Stimulated activated CD4-positive, alpha-beta T cell treated with anti-CD3 and anti-CD28 coated beads, Interleukin-1b, Interleukin-23, amount 100 ng/mL, for 1 hour (primary cell): ENCODE measurements around the gene NUCKS1.

Source experiments
- DNase-seq, 2 donors: peaks; one replicate each; pipeline ENCODE4 v3.0.0-alpha.2; 2020; ENCODE audit warnings: low read depth in 2 of 2

NUCKS1 gene, protein sequence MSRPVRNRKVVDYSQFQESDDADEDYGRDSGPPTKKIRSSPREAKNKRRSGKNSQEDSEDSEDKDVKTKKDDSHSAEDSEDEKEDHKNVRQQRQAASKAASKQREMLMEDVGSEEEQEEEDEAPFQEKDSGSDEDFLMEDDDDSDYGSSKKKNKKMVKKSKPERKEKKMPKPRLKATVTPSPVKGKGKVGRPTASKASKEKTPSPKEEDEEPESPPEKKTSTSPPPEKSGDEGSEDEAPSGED

DNA sequence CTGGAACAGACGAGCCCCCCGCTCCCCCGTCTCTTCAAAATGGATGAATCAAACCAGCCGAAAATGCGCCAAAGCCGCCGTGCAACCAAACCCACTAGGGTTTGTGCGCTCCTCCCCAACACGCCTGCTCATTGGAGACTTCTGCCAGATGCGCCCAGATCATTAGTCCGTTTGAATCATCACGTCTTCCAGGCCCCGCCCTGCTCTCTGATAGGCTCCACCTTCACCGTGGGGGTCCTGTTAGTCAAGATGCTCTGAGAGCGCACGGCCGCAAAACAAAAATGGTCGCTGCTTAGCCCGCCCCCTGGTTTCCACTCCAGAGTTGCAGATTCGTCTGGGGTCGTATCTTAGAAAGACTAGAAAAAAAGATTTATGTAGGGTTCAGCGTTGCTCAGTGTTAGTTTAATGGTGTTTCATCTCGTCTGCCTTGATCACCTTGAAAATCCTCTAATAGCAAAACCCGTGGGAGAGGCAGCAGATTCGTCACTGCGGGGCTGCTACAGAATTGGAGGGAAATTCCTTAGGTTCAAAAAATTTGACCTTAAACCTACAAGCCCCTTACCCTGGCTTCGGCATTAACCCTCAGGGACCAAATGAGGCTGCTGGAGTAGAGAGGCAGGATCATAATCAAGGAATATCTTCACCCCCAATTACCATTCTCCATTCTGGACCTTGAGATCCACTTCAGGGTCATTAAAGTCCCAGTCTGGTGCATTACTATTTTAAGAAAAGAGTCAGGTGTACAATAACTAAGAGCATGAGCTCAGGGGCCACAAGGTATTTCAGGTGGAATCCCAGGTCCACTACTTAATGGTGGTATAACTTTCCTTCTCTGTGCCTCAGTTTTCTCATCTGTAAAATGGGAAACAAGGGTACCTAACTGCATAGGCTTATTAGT lies at the start of gene NUCKS1:
Gene NUCKS1 (minus strand): TSS at position 45 of the 898 bp plus-strand sequence. CDS start 209 bp downstream, outside the sequence.
- peak; percentile 84 to 94 for DNase-seq

DNA sequence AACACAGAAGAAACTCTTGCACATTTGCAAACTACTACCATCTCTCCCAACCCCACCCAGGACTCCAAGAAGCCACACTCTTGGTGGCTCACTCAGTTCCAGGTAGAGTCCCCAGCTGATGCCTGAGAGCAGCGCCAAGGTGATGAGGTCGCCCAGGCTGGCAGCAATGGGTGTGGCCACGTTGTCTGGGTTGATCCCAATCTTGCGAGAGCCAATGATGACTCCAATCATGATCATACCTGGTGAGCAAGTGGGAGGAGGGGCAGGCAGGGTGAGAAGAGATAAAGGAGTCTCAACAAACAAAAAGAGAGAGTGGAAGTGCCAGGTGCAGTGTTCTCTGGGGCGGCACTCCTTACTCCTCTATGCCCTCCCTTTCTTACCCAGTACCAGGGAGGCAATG lies 48.6 kb upstream of the NUCKS1 start:
- DNase-seq, result no peak

DNA sequence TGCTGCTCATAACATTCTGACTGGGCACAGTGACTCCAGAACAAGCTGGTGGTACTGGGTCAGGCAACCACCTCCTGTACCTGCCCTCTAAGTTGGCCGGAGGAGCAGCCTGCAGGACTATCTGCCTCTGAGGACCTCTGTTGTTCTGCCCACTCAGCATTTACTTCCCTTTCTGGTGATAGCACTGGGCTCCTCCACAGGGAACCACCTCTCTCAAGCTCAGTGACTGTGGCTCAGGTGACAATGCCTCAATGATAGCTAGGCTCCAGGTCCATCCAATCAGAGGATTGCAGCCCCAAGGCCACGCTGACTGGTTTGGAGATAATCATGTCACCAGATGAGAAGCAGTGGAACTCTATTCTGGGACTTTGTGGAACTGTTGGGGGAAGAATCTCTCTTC lies 47.2 kb upstream of the NUCKS1 start:
- DNase-seq, result no peak

DNA sequence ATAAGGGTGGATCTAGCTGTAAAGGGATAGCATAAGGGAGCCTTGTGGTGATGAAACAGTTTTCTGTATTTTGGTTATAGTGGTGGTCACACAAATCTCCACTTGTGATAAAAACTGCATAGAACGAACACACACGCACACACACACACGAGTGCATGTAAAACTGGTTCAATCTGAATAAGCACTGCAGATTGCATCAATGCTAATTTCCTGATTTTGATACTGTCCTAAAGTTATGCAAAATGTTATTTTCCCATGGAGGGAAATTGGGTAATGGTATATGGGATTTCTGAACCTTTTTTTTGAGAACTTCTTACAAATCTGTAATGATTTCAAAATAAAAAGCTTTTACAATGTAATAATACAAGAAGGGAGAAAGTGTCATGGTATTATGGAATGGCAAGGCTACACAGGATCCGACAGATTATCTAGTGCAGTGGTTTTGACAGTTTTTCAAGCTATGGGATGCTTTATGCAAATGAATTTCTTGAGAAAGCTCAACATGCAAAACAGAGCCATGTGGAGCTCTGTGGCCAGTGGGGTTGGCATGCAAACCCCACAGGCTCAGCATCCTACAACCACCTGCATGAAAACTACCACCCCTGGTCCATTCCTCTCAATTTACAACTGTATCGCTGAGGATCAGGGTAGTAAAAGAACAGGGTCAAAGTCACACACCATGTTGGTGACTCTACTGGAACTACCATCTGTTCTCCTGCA lies 44.2 kb upstream of the NUCKS1 start:
- no peak for DNase-seq

DNA sequence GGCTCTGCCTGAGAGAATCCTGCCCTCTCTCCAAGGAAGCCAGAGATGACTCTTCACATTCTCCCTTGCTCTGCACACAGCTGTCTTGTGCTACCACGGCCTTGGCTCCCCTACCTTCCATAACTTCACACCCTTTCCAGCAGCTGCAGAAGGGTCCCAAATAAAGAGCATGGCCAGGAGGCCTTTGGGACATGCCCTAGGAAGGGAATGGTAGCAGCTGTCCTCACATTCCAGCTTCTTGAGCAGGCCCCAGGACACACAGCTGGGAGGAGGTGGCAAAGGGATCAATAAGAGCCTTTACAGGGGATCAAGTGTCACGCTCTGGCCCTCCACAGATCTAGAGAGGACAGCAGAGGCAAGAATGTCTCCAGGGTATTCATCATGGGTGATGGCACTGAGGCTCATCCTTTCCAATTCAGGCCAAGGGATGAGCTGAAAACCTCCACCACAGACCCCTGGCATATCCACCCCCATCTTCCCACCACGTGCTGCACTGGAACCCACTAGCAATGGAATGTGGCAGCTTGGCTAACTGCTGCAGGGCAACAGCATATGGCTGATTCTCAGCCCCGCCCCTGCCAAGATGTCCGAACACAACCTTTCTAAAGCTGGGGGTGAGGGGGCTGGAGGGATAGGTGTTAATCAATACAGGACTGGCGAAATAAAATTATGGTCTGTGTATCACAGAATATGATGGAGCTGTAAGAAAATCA lies 43.1 kb upstream of the NUCKS1 start:
- no peak for DNase-seq

DNA sequence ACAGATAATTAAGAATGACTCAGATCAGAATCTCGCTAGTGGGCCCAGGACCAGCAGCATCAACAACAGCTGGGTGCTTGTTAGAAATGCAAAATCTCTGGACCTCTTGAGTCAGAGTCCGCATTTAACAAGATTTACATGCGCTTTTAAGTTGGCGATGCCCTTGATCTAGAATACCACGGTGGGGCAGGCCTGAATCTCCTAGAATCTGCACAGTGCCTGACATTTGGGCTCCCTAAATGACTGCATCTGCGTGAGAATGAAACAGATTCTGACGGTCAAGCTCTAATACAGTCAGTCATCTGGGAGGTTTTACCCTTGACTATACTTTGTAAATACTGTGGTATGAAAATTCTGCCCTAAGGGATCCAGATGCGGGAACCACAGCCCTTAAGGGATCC lies 42.5 kb upstream of the NUCKS1 start:
- DNase-seq, result no peak

DNA sequence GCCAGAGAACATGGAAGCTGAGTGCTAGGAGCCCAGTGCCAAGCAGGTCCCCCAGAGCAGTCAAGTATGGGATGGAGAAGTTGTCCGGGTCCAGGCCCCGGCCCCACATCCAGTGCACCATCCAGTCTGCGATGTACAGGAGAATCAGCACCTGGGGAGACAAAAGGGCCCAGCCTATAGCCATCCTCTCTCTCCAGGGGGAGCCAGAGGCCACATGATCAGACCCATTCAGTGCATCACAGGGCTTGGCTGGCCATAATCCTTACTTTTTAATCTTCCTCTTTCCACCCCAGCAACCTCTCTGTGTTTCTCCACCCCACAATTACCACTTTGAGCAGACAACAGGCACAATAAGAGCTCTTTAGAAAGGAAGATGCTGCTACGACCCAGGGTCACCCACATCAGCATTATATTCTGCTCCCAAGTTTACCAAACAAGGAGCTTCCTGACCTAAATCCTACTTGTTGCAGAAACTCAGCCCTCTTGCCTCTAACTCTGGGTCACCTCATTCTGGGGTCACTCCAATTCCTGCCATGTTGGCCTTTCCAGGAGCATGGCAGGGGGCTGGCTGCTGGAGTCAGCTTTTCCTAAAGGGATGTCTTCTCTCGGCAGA lies 41.7 kb upstream of the NUCKS1 start:
- peak in 1 of 2 donors; percentile 38 for DNase-seq

DNA sequence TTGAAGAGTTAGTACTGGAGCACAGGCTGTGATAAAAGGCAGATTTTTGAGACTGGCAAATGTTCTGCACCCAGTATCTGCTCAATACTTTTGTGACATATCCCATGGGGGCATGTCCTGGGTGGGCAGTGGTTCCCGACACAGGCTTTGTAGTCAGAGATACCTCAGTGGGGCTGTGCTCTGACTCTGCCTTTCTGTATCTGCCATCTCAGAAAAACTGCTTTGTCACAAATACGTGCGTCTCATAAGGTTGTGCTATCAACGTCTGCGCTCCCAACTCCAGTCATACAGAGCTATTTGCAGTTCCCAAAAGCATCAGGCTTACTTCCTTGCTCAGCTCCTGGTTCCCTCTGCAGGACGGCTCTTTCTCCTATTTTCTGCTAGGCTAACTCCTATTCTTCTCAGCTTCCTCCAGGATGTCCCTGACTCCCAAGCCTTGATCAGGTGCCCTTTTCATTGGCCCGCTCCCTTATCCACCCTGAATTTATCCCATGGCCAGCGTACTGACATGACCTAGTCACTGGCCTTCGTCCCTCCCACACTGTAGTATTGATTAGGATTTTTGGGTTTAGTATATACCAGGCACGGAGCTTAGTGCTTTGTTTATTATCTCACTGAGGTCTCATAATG lies 37.4 kb upstream of the NUCKS1 start:
- no peak for DNase-seq

DNA sequence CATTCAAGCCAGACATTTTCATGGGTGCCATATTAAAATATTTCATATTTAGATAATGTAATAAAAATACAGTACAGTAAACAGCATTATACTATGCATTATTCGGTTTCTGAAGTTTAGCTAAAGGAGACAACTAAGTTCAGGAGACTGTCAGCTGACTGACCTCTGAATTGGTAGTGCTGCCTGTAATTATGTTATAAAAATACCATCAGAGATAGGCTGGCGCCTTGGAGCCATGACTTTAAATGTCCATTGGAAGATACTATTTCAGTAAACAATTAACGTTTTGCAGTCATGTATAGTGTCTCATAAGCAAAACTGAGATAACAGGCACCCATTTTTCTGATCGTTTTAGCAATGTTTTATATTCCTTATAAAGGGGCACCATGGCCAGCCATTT lies 36.6 kb upstream of the NUCKS1 start:
- no peak for DNase-seq

DNA sequence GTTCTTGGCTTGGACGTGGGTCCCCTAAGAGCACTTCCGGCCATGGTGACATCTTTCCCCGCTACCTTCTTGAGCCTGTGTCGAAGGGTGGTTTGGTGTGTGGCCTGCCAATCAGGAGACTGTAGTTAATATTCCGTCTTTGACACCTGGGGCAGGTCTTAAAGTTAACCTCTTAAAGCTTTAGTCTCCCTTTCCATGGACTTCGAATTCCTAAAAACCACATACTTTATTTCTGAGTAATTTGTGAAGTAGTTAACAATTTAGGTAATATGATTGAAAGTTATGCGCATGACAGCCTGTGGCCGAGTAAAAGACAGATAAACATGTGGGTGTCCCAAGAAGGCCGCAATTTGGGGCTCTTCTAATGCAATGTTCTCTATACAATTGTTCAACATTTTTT lies 35.5 kb upstream of the NUCKS1 start:
- no peak for DNase-seq

DNA sequence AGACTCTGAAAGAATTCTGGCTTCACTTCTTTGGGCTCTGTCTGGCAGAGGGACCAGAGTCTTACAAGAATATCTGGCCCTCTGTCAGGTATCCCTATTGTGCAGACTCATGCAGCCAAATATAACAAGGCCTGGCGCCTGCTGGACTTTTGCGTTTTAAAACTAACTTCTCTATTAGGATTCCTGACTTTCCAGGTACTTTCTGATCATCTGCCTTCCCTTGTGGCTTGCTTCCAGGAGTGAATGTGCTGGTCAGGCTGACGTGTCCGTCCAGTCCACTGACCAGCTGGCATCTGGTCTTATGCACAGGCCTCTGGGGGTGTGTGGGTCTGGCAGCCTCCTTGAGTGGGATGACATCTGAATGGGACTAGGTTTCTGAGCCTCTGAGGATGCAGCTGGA lies 33.9 kb upstream of the NUCKS1 start:
- DNase-seq, result no peak

DNA sequence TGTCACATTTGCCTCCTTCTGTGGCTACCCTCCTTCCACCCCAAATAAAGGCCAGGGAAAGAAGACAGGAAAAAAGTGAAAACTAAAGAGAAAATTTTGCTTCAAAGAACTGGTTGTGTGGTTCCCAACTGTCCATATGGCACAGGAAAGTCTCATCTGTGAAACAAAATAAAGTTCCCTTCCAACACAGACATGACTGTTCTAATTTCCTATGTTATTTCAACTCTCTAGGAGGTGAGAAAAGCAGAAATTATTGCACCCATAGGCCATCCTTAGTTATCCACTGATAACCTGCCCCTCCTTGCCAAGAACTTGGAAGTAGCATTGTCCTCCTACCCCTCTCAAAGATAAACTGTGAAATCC lies 33.4 kb upstream of the NUCKS1 start:
- DNase-seq, result no peak

DNA sequence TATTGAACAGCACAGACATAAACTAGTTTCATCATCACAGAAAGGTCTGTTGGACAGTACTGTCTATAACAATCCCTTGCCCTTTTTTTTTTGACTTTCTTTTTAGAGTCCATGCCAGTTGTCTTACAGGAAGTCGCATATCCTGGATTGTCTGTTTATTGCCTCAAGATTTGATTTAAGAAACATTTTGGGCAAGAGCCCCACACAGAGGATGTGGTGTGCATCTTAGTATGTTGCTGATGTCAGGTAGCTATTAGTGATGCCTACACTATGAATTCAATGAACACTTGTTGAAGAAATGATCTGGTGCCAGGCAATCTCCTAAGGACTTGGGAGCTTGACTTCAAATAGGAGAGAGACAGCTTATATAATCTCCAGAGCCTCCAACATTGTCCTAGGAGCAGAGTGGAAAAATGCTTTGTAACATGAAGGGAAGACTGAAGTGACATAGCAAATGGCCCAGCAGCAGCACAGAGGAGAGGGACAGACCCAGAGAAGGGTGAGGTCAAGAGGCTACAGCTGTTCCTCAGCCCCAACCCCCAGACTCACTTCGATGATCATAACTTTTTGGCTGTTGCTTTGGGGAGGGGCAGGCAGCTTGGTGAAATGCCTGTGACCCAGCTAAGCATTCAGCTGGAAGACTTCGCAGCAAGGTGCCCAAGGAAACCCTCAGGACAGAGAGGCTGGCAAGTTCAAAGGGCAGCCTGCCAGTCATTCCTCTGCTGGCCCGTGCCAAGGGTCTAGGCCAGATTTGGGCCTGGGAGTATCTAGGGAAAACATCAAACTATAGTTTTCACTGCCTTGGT lies 32.8 kb upstream of the NUCKS1 start:
- no peak for DNase-seq

DNA sequence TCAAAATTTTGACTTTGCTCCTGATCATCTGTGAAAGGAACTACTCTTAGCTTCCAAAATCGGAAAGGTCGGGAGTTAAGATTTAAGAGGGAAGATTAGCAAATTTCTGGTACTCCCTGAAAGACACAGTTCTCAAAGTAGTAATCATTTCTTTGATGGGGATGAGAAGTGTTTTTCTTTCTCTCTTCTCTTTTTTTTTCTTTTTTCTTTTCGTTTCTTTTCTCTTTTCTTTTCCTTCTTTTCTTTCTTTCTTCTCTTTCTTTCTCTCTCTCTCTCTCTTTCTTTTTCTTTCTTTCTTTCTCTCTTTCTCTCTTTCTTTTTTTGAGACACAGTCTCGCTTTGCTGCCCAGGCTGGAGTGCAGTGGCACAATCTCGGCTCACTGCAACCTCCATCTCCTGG lies 30.4 kb upstream of the NUCKS1 start:
- no peak for DNase-seq

DNA sequence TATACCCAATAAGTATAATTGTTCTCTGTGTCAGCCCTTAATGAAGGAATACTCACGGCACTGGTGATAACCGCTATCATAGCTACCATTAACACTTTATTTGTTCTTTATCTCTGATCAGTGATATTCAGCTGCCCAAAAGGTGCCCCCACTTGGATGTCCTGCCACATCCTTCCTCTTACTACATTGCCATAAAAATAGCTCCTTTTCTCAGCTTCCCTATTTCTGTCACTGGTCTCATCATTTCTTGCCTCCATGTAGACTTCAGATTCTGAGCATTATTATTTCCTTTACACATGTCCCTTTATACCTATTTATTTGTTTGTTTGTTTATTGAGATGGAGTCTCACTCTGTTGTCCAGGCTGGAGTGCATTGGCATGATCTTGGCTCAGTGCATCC lies 28.0 kb upstream of the NUCKS1 start:
- DNase-seq, result no peak

DNA sequence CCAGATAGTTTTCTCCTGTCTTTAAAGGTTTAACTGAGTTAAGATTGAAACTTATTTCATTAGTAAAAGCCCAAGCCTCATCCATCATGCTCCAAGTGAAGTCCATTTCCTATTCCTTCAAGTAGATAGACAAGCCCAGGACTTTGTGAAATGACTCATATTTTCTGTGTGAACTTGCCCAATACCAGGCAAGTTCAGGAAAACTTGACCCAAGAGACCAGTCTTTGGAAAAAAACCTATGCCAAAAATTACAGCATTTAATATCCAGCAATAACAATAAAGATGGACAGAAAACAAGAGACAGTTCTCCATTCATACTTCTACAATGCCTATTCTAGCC lies 25.7 kb upstream of the NUCKS1 start:
- DNase-seq, result no peak

DNA sequence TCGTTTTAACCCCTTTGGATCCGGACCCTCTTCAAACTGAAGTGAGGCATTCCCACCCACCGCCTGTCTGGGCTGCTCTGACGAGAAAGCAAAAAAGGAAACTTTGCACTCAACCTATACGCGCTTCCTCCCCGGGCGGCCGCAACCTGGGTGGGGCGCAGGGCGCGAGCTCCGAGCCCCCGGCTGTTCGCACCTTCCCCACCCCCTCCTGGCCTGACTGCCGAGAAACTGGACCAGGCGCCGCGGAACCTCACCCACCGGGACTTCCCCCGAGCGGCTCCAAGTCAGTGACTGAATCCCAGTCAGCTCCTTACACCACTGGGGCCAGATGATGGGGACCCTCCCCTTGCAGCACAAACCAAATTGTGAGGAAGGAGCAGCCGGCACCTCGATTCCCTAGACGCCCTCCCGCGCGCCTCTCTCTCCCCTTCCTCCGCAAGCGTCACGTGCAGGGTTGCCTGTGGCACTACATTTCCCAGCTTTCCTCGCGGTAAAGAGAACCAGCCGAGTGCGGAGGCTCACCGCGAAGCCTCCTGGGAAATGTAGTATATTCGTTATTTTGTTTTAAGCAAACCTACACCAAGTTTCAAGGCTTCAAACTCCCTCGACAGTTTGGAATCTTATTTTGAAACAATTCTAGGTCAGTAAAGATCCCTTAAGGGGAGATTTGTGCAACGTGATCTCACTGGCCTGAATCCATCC lies 25.2 kb upstream of the NUCKS1 start, which contains the start of gene RAB29:
Gene RAB29 (minus strand): TSS at position 468 of the 702 bp plus-strand sequence. CDS start 526 bp downstream, outside the sequence.
- peak; percentile 49 to 54 for DNase-seq

DNA sequence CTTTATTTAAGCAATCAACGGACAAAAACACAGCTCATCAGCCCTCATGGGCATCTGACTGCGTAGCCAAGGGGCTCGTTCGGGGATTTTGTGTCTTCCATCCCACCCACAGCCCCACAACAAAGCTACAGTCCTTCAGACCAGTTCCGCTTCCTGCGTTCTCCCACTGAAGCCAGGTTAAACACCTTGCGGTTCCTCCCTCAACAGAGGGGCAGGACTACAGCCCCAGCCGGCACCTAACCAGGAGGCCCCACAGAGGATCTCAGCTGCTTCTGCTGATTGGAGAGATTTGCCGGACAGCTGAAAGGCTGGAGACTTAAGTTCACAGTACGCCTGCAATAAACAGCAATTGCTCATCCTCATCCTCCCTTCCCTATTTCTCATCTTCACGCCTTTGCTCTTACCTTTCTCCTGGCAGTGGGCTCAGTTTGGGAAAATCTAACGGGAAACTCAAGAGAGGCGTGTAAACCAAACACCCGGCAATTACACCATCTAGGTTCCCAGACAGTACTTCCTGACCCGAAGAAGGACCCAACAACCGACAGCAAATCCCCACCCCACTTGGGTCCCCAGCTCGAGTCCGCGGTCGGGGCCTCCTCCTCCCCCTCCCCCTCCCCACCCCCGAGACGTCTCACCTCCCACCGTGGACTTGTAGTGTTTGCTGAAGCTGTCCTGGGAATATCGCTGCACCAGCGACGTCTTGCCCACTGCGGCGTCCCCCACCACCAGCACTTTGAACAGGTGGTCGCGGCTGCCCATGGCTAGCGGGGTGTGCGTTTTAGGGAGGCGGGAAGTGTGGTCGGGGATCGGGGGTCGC lies 24.4 kb upstream of the NUCKS1 start:
- DNase-seq, result no peak

DNA sequence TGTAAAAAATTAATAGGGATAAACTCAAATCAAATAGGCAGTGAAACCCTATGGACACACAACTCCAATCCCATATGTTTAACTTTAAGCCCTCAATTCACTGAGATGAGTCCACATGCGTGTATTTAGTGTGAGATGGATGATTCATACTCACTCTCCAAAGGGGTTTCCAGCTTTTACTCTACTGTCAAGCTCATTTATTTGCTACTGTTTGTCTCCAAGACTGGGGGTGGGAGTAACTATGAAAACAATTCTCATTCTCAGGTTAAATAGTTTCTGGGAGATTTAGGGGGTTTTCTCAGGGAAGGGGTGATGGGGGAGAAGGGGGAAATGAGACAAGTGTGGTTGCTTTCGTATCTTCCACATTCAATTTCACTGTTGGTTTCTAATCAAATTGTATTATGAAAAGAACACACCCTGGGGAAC lies 22.6 kb upstream of the NUCKS1 start:
- DNase-seq, result no peak
